BLaER1 (cell line): ENCODE data around the gene TRPV3.
"Not testable (repeated sequence)": the region's sequence is repeated elsewhere in the genome, so short reads cannot be mapped to it uniquely, and the experiment has no call there.

ENCODE experiments used
- H3K27ac ChIP-seq: shearing (Covaris generic); formaldehyde crosslinking; 2 replicates; pipeline ENCODE4 v1.8.1; 2022
- H3K27me3 ChIP-seq: shearing (Covaris generic); formaldehyde crosslinking; 2 replicates; pipeline ENCODE4 v1.8.1; 2022
- H3K36me3 ChIP-seq: shearing (Covaris generic); formaldehyde crosslinking; 2 replicates; pipeline ENCODE4 v1.8.1; 2022
- H3K4me1 ChIP-seq: shearing (Covaris generic); formaldehyde crosslinking; 2 replicates; pipeline ENCODE4 v1.8.1; 2022
- H3K4me2 ChIP-seq: shearing (Covaris generic); formaldehyde crosslinking; 2 replicates; pipeline ENCODE4 v1.8.1; 2022
- H3K4me3 ChIP-seq: shearing (Covaris generic); formaldehyde crosslinking; 2 replicates; pipeline ENCODE4 v1.8.1; 2022
- H3K9ac ChIP-seq: shearing (Covaris generic); formaldehyde crosslinking; 2 replicates; pipeline ENCODE4 v1.8.1; 2022
- H3K9me3 ChIP-seq: shearing (Covaris generic); formaldehyde crosslinking; 2 replicates; pipeline ENCODE4 v1.8.1; 2022
- H4K20me1 ChIP-seq: shearing (Covaris generic); formaldehyde crosslinking; 2 replicates; pipeline ENCODE4 v1.8.1; 2022
- Cebpa-rat ChIP-seq: shearing (Covaris generic); IDR thresholded peaks from 2 replicates; pipeline ENCODE4 v1.8.1; 2022

TRPV3 gene

DNA sequence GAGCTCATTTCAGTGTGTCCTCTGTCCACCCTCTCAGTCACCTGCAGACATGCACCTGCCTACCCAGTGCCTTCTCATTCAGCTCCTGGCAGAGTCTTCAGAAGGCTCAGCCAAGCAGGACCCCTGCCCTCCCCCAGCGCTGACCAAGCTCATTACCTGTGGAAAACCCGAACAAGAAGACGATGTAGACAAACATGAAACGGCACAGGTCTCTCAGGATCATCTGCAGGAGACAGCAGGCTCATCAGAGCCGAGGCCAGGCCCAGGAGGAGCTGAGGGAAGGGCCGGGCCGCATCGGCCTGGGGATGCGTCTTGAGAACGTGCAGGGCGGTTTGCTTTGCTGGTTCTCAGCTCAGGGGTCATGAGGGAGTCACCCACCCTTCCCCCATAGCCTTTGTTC lies 19.4 kb upstream of the TRPV3 start:
- Histone ChIP-seq H3K27ac (no peak overlapping the region), H3K9me3 (no peaks in the 10 kb centered on the region), H3K27me3 (no peaks in the 10 kb centered on the region), H3K36me3 (peaks cover 40% of the 10 kb centered on the region), H4K20me1 (no peaks in the 10 kb centered on the region), H3K4me2 (no peak overlapping the region), H3K4me1 (no peaks in the 10 kb centered on the region), H3K9ac (no peak overlapping the region), H3K4me3 (no peak overlapping the region)
- no peak for TF ChIP-seq Cebpa-rat

GRCh38 chr17:3575511-3575910 lies 17.9 kb upstream of the TRPV3 start:
- Histone ChIP-seq H3K36me3 (peaks cover 52% of the 10 kb centered on the region), H4K20me1 (no peaks in the 10 kb centered on the region), H3K27me3 (no peaks in the 10 kb centered on the region), H3K27ac (no peak overlapping the region), H3K9ac (no peak overlapping the region), H3K4me1 (no peaks in the 10 kb centered on the region), H3K9me3 (no peaks in the 10 kb centered on the region), H3K4me3 (no peak overlapping the region), H3K4me2 (no peak overlapping the region)
- no peak for TF ChIP-seq Cebpa-rat

DNA sequence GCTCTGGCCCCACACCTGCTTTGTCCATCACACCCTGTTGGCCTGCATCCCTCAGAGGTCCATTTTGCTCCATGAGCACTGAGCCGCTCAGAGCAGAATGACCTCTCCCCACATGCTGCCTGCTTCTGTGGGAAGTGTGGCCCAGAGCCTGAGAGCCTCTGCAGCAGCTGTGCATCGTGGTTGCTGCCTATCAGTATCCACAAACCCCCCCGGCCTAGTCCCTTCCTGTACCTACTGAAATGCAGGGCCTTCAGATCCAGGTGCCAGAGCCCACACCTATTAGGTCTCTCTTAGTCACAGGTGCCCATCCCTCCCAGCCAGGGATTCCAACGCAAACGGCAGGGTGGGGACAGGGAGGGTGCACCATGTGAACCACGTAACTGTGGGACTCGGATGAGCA lies 16.6 kb upstream of the TRPV3 start:
- H3K9me3 ChIP-seq: no peaks in the 10 kb centered on the region
- H4K20me1 ChIP-seq: no peaks in the 10 kb centered on the region
- no peak overlapping the region for H3K4me3 ChIP-seq
- H3K36me3 ChIP-seq: peaks cover 45% of the 10 kb centered on the region
- no peak overlapping the region for H3K4me2 ChIP-seq
- H3K4me1 ChIP-seq: no peaks in the 10 kb centered on the region
- H3K9ac ChIP-seq: no peak overlapping the region
- TF ChIP-seq Cebpa-rat: no peak
- H3K27me3 ChIP-seq: no peaks in the 10 kb centered on the region
- no peak overlapping the region for H3K27ac ChIP-seq

- no peak overlapping the region for H3K4me2 ChIP-seq
- TF ChIP-seq Cebpa-rat: no peak
Observed at GRCh38 chr17:3573246-3574100, 15.9 kb upstream of the TRPV3 start.

DNA sequence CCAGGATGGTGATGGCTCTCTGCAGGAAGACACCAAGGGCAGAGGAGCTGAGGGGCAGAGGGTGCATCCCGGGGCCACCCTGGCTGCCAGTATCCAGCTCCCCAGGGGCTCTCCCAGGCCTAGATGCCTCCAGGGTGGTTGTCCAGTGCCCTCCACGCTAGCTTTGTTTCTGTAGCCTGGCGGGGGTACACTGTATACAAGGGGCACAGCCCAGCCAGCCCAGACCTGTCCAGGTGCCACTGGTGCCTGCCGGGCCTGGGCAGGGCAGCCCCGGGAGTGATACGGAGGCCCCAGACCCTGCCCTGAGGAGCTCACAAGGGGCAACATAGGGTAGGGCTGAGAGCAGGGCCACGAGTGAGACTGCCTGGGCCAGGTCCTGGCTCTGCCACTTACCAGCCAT lies 14.6 kb upstream of the TRPV3 start:
- Histone ChIP-seq H3K27me3 (no peaks in the 10 kb centered on the region), H3K9me3 (no peaks in the 10 kb centered on the region), H4K20me1 (no peaks in the 10 kb centered on the region), H3K9ac (no peak overlapping the region), H3K36me3 (peaks cover 36% of the 10 kb centered on the region), H3K27ac (no peak overlapping the region), H3K4me1 (no peaks in the 10 kb centered on the region), H3K4me2 (no peak overlapping the region), H3K4me3 (no peak overlapping the region)
- TF ChIP-seq Cebpa-rat: no peak

More at GRCh38 chr17:3573246-3574100, 15.9 kb upstream of the TRPV3 start:
- no peaks in the 10 kb centered on the region for H3K27me3 ChIP-seq
- H3K9ac ChIP-seq: no peak overlapping the region
- H3K4me3 ChIP-seq: no peak overlapping the region
- no peak overlapping the region for H3K27ac ChIP-seq
- H3K36me3 ChIP-seq: peaks cover 40% of the 10 kb centered on the region
- H4K20me1 ChIP-seq: no peaks in the 10 kb centered on the region
- no peaks in the 10 kb centered on the region for H3K4me1 ChIP-seq
- no peaks in the 10 kb centered on the region for H3K9me3 ChIP-seq

- Histone ChIP-seq H3K9me3 (no peaks in the 10 kb centered on the region), H3K36me3 (peaks cover 37% of the 10 kb centered on the region), H3K4me2 (no peak overlapping the region), H3K4me3 (no peak overlapping the region), H3K9ac (no peak overlapping the region), H3K4me1 (no peaks in the 10 kb centered on the region), H3K27me3 (no peaks in the 10 kb centered on the region), H4K20me1 (no peaks in the 10 kb centered on the region), H3K27ac (no peak overlapping the region)
- no peak for TF ChIP-seq Cebpa-rat
Observed at GRCh38 chr17:3571043-3571900, 13.7 kb upstream of the TRPV3 start.

- no peak overlapping the region for H3K9ac ChIP-seq
- H3K36me3 ChIP-seq: peaks cover 49% of the 10 kb centered on the region
- no peaks in the 10 kb centered on the region for H4K20me1 ChIP-seq
- no peaks in the 10 kb centered on the region for H3K27me3 ChIP-seq
- H3K27ac ChIP-seq: no peak overlapping the region
- no peaks in the 10 kb centered on the region for H3K4me1 ChIP-seq
- no peak for TF ChIP-seq Cebpa-rat
- no peak overlapping the region for H3K4me3 ChIP-seq
- H3K4me2 ChIP-seq: no peak overlapping the region
- H3K9me3 ChIP-seq: no peaks in the 10 kb centered on the region
Observed at GRCh38 chr17:3569534-3570137, 12.0 kb upstream of the TRPV3 start.

- peaks cover 36% of the 10 kb centered on the region for H3K36me3 ChIP-seq
- no peak overlapping the region for H3K4me2 ChIP-seq
- H3K4me3 ChIP-seq: no peak overlapping the region
- no peaks in the 10 kb centered on the region for H3K27me3 ChIP-seq
- no peak overlapping the region for H3K9ac ChIP-seq
- no peaks in the 10 kb centered on the region for H3K9me3 ChIP-seq
- H4K20me1 ChIP-seq: no peaks in the 10 kb centered on the region
- TF ChIP-seq Cebpa-rat: no peak
- no peaks in the 10 kb centered on the region for H3K4me1 ChIP-seq
- H3K27ac ChIP-seq: no peak overlapping the region
Observed at GRCh38 chr17:3566551-3566950, 8.9 kb upstream of the TRPV3 start.

- H4K20me1 ChIP-seq: no peaks in the 10 kb centered on the region
- no peak for TF ChIP-seq Cebpa-rat
Observed at GRCh38 chr17:3565143-3565542, 7.5 kb upstream of the TRPV3 start.

DNA sequence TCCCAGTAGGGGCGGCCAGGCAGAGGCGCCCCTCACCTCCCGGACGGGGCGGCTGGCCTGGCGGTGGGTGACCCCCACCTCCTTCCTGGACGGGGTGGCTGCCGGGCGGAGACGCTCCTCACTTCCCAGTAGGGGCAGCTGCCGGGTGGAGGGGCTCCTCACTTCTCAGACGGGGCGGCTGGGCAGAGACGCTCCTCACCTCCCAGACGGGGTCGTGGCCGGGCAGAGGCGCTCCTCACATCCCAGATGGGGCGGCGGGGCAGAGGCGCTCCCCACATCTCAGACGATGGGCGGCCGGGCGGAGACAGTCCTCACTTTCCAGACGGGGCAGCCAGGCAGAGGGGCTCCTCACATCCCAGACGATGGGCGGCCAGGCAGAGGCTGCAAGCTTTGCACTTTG lies 6.6 kb upstream of the TRPV3 start:
- not testable (repeated sequence) for H3K4me3 ChIP-seq, H3K9me3 ChIP-seq, H3K27ac ChIP-seq, H4K20me1 ChIP-seq, H3K4me2 ChIP-seq, H3K9ac ChIP-seq, H3K4me1 ChIP-seq, H3K27me3 ChIP-seq
- peaks cover 23% of the 10 kb centered on the region for H3K36me3 ChIP-seq

More at GRCh38 chr17:3565143-3565542, 7.5 kb upstream of the TRPV3 start:
- Histone ChIP-seq H3K4me3 (no peak overlapping the region), H3K27me3 (no peaks in the 10 kb centered on the region), H3K4me2 (no peak overlapping the region), H3K4me1 (no peaks in the 10 kb centered on the region), H3K27ac (no peak overlapping the region), H3K9ac (no peak overlapping the region), H3K9me3 (no peaks in the 10 kb centered on the region), H3K36me3 (peaks cover 27% of the 10 kb centered on the region)
